Naive thymus-derived CD4-positive, alpha-beta T cell (primary cell): ENCODE data around the gene TRIL. TPM values are rescaled to one million over a fixed set of nuclear protein-coding genes. Genes with fewer than 3 reads are reported as not detected.

ENCODE experiments used
- ATAC-seq: fragments of 150-1000 bp; cut with Tn5 transposase; 2 replicates; pipeline ENCODE4 v1.10.0; 2021; ENCODE audit warnings: mild to moderate bottlenecking, moderate library complexity
- CTCF ChIA-PET: fragments of 350-600 bp; sonication (Branson Sonifier 250); formaldehyde crosslinking; loops from one replicate; lab custom pipeline; 2021; ENCODE audit warnings: antibody characterized with exemption; lab: Charles Lee
- POLR2A ChIA-PET: fragments of 350-600 bp; sonication (Branson Sonifier 250); formaldehyde crosslinking; loops from one replicate; lab custom pipeline; 2021; ENCODE audit warnings: antibody characterized with exemption, inconsistent platforms; lab: Charles Lee
- DNase-seq, 9 donors: peaks; one replicate each; pipeline versions ENCODE4 v3.0.0 to v3.0.0-alpha.2; 2020 to 2022; ENCODE audit warnings: mixed read lengths in 1 of 9
- H3K27ac ChIP-seq: one replicate; pipeline ENCODE4 v1.7.0; 2013; ENCODE audit warnings: mild to moderate bottlenecking, low read depth, low read length, moderate library complexity
- H3K27me3 ChIP-seq, 2 donors: one replicate each; pipeline ENCODE4 v1.7.0; 2013; ENCODE audit warnings: low read length in 2 of 2, mild to moderate bottlenecking in 2 of 2, moderate library complexity in 2 of 2; ENCODE audit not compliant: control insufficient read depth in 2 of 2, insufficient read depth in 2 of 2
- H3K36me3 ChIP-seq, 3 experiments: 1 replicate in 2 of 3; 2 replicates in 1 of 3; pipeline ENCODE4 v1.7.0; 2013; ENCODE audit warnings: low read length in 3 of 3, mild to moderate bottlenecking in 3 of 3, moderate library complexity in 1 of 3; ENCODE audit not compliant: insufficient read depth in 3 of 3, control insufficient read depth in 2 of 3
- H3K4me1 ChIP-seq, 2 donors: one replicate each; pipeline ENCODE4 v1.7.0; 2013; ENCODE audit warnings: low read length in 2 of 2, mild to moderate bottlenecking in 2 of 2, moderate library complexity in 1 of 2; ENCODE audit not compliant: control insufficient read depth in 2 of 2, insufficient read depth in 2 of 2
- H3K4me3 ChIP-seq: 2 replicates; pipeline ENCODE4 v1.7.0; 2013; ENCODE audit warnings: mild to moderate bottlenecking, low read length
- H3K9me3 ChIP-seq, 3 experiments: 1 replicate in 2 of 3; 2 replicates in 1 of 3; pipeline ENCODE4 v1.7.0; 2013; ENCODE audit warnings: low read length in 3 of 3; ENCODE audit not compliant: control insufficient read depth in 2 of 3
- H3K27ac Mint-ChIP-seq, 9 donors: one replicate each; pipeline ENCODE4 v1.8.0; 2020 to 2022; ENCODE audit warnings: mixed read lengths in 9 of 9, mild to moderate bottlenecking in 8 of 9, moderate library complexity in 5 of 9, inconsistent platforms in 2 of 9
- H3K27me3 Mint-ChIP-seq, 5 donors: one replicate each; pipeline ENCODE4 v1.8.0; 2021 to 2022; ENCODE audit warnings: mixed read lengths in 5 of 5, mild to moderate bottlenecking in 1 of 5
- H3K36me3 Mint-ChIP-seq, 5 donors: one replicate each; pipeline ENCODE4 v1.8.0; 2020 to 2022; ENCODE audit warnings: mixed read lengths in 5 of 5, mild to moderate bottlenecking in 3 of 5, inconsistent platforms in 1 of 5
- H3K4me1 Mint-ChIP-seq, 7 donors: one replicate each; pipeline ENCODE4 v1.8.0; 2020 to 2022; ENCODE audit warnings: mixed read lengths in 7 of 7, mild to moderate bottlenecking in 3 of 7, inconsistent platforms in 1 of 7
- H3K4me3 Mint-ChIP-seq, 10 donors: one replicate each; pipeline ENCODE4 v1.8.0; 2020 to 2022; ENCODE audit warnings: mild to moderate bottlenecking in 10 of 10, mixed read lengths in 10 of 10, moderate library complexity in 6 of 10, inconsistent platforms in 2 of 10
- H3K9me3 Mint-ChIP-seq, 11 donors: one replicate each; pipeline ENCODE4 v1.8.0; 2020 to 2022; ENCODE audit warnings: mixed read lengths in 11 of 11, mild to moderate bottlenecking in 4 of 11, inconsistent platforms in 1 of 11, moderate library complexity in 1 of 11
- intact Hi-C, 2 donors: fragments of 100-400 bp; cut with micrococcal nuclease; formaldehyde crosslinking; loops; one replicate each; pipeline ENCODE4 v1.15.1; 2023
- polyA plus RNA-seq, 2 donors: library from polyadenylated mRNA; unstranded; fragments of 300-500 nt; fragmentation: Illumina TruSeq; gene quantifications; one replicate each; pipeline ENCODE4 v1.2.3, GENCODE V29; 2021
- total RNA-seq, 6 experiments: library from RNA in 5 of 6; stranded (reverse) in 5 of 6; gene quantifications; 1 replicate in 5 of 6; 2 replicates in 1 of 6; pipeline ENCODE4 v1.2.3 and lab custom pipeline; 2021 to 2026

TRIL gene
- total and polyA plus RNA-seq, 7 experiments from 2014 or later: 0.07 TPM; not detected in 6

DNA sequence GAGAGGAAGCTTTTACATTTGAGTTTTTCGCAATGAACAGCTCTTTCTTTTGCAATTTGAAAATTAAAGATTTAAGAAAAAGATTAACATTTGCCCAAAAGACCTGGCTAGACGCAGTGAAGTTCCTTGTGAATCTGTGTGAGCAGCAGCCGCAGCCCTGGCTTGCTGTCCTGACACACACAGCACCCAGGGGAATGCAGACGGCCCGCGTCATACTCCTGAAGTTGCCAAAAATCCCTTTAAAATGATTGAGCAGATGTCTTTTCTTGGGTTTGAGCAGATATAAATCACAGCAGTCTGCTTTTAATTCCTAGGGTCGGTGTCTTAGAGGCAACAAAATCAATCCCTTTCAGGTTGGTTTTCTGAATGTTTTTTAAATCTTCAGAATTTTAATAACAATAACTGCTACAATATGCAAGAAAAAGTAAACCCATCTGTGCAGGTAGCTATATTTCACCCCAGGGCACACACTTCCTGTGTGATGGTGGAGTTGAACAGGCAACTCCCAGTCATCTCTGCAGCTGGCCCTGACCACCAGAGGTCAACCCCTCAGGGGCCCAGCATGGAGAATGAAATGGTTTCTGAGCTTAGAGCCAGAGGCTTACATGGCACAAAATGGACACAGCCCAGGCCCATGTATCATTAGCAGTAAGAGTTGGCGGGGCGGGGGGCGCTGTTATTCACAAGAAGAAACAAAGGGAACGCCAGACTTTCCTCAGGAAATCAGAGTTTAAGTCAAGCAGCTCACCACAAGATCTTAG, 32.2 kb upstream of the TRIL start:
- DNase-seq: no peak
- H3K27me3 Mint-ChIP-seq: peaks cover 0 to 35% (median 17%) of the 10 kb centered on the region in 5 donors
- H3K36me3 Mint-ChIP-seq: no peaks in the 10 kb centered on the region
- Histone ChIP-seq H3K4me3 (no peak overlapping the region), H3K36me3 (no peaks in the 10 kb centered on the region), H3K4me1 (no peaks in the 10 kb centered on the region), H3K9me3 (no peaks in the 10 kb centered on the region), H3K27ac (no peak overlapping the region), H3K27me3 (no peaks in the 10 kb centered on the region)
- H3K27ac Mint-ChIP-seq: no peak overlapping the region
- CTCF ChIA-PET: no interaction called here
- H3K4me1 Mint-ChIP-seq: peaks cover 0 to 3% (median 0%) of the 10 kb centered on the region in 7 donors
- no peak for ATAC-seq
- H3K4me3 Mint-ChIP-seq: no peak overlapping the region
- intact Hi-C loops: no loop called here
- H3K9me3 Mint-ChIP-seq: peaks cover 0 to 3% (median 0%) of the 10 kb centered on the region in 11 donors
- POLR2A ChIA-PET: no interaction called here

DNA sequence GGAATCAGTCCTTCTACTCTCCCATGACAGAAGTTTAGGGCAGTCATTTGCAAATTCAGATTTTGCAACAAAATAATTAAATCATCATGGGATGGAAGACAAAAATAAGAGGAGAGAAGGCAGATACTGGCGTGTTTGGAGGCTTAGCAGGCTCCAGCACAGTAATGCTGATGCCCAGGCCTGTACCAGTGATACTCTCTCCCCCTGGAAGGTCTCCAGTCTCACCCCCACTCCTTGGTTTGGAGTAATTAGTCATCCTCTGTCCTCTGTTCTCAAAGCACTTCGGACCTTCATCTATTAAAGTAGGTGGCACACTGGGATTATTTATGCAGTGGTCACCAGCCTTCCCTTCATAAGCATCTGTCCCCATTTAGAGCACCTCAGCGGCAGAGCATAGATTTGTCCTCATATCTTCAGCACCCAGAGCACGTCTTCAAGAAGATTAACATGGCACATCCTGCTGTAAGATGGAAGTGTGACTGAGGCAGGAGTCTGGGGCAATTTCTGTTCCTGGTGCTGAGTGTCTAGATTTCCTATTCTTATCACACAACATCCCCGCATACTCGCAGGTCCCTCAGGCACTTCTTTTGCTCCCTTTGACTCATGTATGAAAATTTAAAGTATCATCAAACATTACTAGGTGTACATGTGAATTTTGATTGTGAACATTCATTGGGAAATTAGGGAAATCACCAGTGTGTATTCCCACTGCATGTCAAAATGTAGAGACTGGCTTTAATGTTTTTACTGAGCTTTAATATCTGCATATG, 31.3 kb upstream of the TRIL start:
- intact Hi-C loops: no loop called here
- DNase-seq (no peak), ATAC-seq (no peak)
- Mint-ChIP-seq H3K36me3 (no peaks in the 10 kb centered on the region), H3K4me1 (peaks cover 0 to 3% (median 0%) of the 10 kb centered on the region in 7 donors), H3K27ac (no peak overlapping the region), H3K27me3 (peaks cover 0 to 34% (median 19%) of the 10 kb centered on the region in 5 donors), H3K9me3 (peaks cover 0 to 3% (median 0%) of the 10 kb centered on the region in 11 donors), H3K4me3 (no peak overlapping the region)
- no peaks in the 10 kb centered on the region for H3K9me3 ChIP-seq
- H3K27me3 ChIP-seq: no peaks in the 10 kb centered on the region
- H3K36me3 ChIP-seq: no peaks in the 10 kb centered on the region
- H3K4me3 ChIP-seq: no peak overlapping the region
- H3K4me1 ChIP-seq: no peaks in the 10 kb centered on the region
- ChIA-PET CTCF (no interaction called here), POLR2A (no interaction called here)
- H3K27ac ChIP-seq: no peak overlapping the region

DNA sequence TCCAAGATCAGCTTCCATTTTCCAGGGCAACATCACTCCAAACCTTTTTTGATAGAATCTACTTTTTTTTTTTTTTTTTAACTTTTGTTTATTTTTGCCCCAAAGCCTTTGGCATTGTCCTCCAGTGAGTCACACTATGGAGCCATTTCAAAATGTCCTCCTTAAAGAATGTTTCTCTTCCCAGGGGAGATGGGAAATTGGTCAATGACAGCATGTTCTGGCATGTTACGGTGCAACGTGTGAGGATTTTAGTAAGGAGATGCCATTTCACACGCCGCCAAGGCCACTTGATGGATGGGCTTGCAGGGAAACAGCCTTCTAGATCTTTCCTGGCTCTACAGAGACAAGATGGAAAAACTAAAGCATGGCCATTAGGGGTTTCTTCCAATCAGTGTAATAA, 30.7 kb upstream of the TRIL start:
- no peaks in the 10 kb centered on the region for H3K36me3 Mint-ChIP-seq
- no peaks in the 10 kb centered on the region for H3K36me3 ChIP-seq
- peaks cover 0 to 3% (median 0%) of the 10 kb centered on the region in 7 donors for H3K4me1 Mint-ChIP-seq
- no peak for DNase-seq
- no peak overlapping the region for H3K27ac Mint-ChIP-seq
- peaks cover 0 to 39% (median 19%) of the 10 kb centered on the region in 5 donors for H3K27me3 Mint-ChIP-seq
- no peaks in the 10 kb centered on the region for H3K9me3 ChIP-seq
- no peak overlapping the region for H3K4me3 Mint-ChIP-seq
- no peak overlapping the region for H3K4me3 ChIP-seq
- ChIA-PET CTCF (no interaction called here), POLR2A (no interaction called here)
- intact Hi-C loops: no loop called here
- ATAC-seq: no peak
- no peaks in the 10 kb centered on the region for H3K27me3 ChIP-seq
- H3K4me1 ChIP-seq: no peaks in the 10 kb centered on the region
- no peak overlapping the region for H3K27ac ChIP-seq
- H3K9me3 Mint-ChIP-seq: peaks cover 0 to 3% (median 0%) of the 10 kb centered on the region in 11 donors

DNA sequence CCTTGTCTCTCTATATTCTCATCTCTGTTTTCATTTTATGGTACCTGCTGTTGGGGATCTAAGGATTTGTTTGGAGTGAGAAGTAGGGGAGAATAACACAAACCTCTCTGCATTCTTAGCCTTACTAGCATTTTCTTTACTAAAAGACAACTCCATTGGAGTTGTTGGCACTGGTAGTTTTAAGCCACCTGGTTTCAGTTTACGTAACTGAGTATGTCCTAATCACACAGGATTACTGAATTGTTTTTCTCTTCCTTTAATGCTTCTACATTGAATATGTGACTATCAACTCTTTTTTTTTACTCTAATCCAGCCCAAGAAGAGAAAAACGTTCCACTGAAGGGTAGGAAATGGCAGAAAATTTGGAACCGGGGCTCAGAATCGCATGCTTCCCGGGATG, 30.0 kb upstream of the TRIL start:
- intact Hi-C loops: no loop called here
- Mint-ChIP-seq H3K9me3 (peaks cover 0 to 3% (median 0%) of the 10 kb centered on the region in 11 donors), H3K4me1 (peaks cover 0 to 3% (median 0%) of the 10 kb centered on the region in 7 donors), H3K4me3 (no peak overlapping the region), H3K36me3 (no peaks in the 10 kb centered on the region), H3K27ac (no peak overlapping the region), H3K27me3 (peaks cover 0 to 32% (median 19%) of the 10 kb centered on the region in 5 donors)
- no peak for DNase-seq
- Histone ChIP-seq H3K9me3 (no peaks in the 10 kb centered on the region), H3K27ac (no peak overlapping the region), H3K27me3 (no peaks in the 10 kb centered on the region), H3K4me1 (no peaks in the 10 kb centered on the region), H3K4me3 (no peak overlapping the region), H3K36me3 (no peaks in the 10 kb centered on the region)
- no peak for ATAC-seq
- ChIA-PET CTCF (no interaction called here), POLR2A (no interaction called here)

DNA sequence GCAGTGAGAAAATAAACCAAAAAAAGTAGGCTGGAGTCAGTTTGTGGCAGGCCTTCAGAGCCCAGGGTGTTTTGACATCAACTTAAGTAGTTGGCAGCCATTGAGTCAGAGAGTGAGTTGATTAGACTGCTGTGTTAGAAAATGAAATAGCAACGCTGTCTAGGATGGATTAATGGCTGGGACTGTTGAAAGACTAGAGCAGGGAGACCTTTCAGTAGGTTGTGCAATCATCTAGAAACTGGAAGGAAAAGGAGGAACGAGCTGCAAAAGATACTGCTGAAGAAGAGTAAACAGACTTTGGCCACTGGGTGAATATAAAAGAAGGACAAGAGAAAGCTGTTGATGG, 28.6 kb upstream of the TRIL start:
- DNase-seq: no peak
- POLR2A ChIA-PET: no interaction called here
- CTCF ChIA-PET: no interaction called here
- Histone ChIP-seq H3K9me3 (no peaks in the 10 kb centered on the region), H3K4me1 (no peaks in the 10 kb centered on the region), H3K27me3 (no peaks in the 10 kb centered on the region), H3K27ac (no peak overlapping the region), H3K36me3 (no peaks in the 10 kb centered on the region), H3K4me3 (no peak overlapping the region)
- Mint-ChIP-seq H3K27ac (no peak overlapping the region), H3K27me3 (peaks cover 0 to 32% (median 19%) of the 10 kb centered on the region in 5 donors), H3K4me3 (no peak overlapping the region), H3K4me1 (peaks cover 0 to 3% (median 0%) of the 10 kb centered on the region in 7 donors), H3K9me3 (peaks cover 0 to 3% (median 0%) of the 10 kb centered on the region in 11 donors), H3K36me3 (no peaks in the 10 kb centered on the region)
- ATAC-seq: peak; percentile 34
- intact Hi-C loops: no loop called here

DNA sequence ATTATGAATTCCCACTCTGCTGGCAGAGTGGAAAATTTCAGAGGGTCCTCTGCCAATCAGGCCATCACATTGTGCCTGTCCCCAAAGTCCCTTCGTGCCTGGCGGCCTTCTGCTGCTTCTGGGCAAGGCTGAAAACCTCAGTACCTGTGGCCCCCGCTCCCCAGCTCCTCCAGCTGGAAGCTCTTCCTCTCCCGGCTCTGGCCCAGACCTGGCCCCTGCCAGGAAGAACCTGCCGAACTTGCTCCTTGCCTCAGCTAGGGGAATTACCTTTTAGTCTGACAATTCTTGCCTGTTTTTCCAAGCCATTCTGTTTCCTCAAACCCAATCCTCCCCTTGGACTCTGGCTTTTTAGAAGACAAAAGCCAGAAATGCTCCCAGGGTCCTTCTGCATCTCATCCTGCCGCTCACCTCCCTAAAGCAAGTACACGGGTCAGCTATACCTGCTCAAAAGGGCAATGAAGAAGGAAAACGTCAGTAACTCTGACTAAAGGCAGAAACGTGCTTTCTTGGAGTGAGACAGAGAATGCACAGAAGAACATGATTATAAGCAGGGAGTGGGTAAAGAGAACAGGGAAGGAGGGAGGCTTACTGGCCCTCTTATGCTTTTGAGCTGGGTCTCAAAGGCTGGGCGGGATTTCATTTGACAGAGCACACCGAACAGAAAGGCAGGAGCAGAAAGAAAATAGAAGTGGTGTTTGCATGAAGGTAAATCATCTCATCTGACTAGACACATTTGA, 28.1 kb upstream of the TRIL start:
- ATAC-seq: no peak
- intact Hi-C loops: no loop called here
- Mint-ChIP-seq H3K9me3 (peaks cover 0 to 3% (median 0%) of the 10 kb centered on the region in 11 donors), H3K27me3 (peaks cover 0 to 33% (median 23%) of the 10 kb centered on the region in 5 donors), H3K4me1 (peaks cover 0 to 3% (median 0%) of the 10 kb centered on the region in 7 donors), H3K4me3 (no peak overlapping the region), H3K36me3 (no peaks in the 10 kb centered on the region), H3K27ac (no peak overlapping the region)
- Histone ChIP-seq H3K9me3 (no peaks in the 10 kb centered on the region), H3K36me3 (no peaks in the 10 kb centered on the region), H3K4me3 (no peak overlapping the region), H3K4me1 (no peaks in the 10 kb centered on the region), H3K27ac (no peak overlapping the region), H3K27me3 (no peaks in the 10 kb centered on the region)
- DNase-seq: no peak
- CTCF ChIA-PET: no interaction called here
- POLR2A ChIA-PET: no interaction called here
